ENCODE measurements around the gene UVRAG. TPM values are rescaled to one million over a fixed set of nuclear protein-coding genes. Genes with fewer than 3 reads are reported as not detected.

Gene UVRAG
- total RNA-seq, 3 donors from 2014 or later (not counting 1 experiment from before 2014, with no cell fraction given) = 39.9 to 52.5 (median 41.4) TPM

DNA sequence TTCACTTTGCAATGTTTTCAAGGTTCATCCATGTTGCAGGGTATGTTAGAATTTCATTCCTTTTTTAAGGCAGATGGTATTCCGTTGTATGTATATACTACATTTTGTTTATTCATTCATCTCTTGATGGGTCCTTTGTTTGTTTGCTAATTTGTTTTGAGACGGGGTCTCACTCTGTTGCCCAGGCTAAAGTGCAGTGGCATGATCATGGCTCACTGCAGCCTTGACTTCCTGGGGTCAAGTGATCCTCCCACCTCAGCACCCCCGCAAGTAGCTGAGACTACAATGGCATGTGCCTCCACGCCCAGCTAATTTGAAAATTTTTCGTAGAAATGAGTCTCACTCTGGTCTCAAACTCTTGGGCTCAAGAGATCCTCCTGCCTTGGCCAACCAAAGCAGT, 6.2 kb downstream of the UVRAG start:
- TF ChIP-seq, protein P1, sequence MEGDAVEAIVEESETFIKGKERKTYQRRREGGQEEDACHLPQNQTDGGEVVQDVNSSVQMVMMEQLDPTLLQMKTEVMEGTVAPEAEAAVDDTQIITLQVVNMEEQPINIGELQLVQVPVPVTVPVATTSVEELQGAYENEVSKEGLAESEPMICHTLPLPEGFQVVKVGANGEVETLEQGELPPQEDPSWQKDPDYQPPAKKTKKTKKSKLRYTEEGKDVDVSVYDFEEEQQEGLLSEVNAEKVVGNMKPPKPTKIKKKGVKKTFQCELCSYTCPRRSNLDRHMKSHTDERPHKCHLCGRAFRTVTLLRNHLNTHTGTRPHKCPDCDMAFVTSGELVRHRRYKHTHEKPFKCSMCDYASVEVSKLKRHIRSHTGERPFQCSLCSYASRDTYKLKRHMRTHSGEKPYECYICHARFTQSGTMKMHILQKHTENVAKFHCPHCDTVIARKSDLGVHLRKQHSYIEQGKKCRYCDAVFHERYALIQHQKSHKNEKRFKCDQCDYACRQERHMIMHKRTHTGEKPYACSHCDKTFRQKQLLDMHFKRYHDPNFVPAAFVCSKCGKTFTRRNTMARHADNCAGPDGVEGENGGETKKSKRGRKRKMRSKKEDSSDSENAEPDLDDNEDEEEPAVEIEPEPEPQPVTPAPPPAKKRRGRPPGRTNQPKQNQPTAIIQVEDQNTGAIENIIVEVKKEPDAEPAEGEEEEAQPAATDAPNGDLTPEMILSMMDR (IDR thresholded peaks at IDR 0.05) = no peak
- H3K4me3 ChIP-seq (ENCODE audit: low read length) = no peak overlapping the region
- H3K36me3 ChIP-seq (ENCODE audit: control insufficient read depth, insufficient read depth, low read length) = no peaks in the 10 kb centered on the region
- no peaks in the 10 kb centered on the region for H3K27me3 Mint-ChIP-seq (ENCODE audit: low read depth in 2 of 2)
- H3K4me1 ChIP-seq (ENCODE audit: control insufficient read depth, insufficient read depth, low read length) = peaks cover 24% of the 10 kb centered on the region
- no peaks in the 10 kb centered on the region for H3K27me3 ChIP-seq (ENCODE audit: control insufficient read depth, insufficient read depth, low read length)
- ATAC-seq = no peak
- peak overlapping the region in 1 of 2 donors; percentile 76 for H3K27ac Mint-ChIP-seq
- no peaks in the 10 kb centered on the region for H3K9me3 Mint-ChIP-seq
- H3K36me3 Mint-ChIP-seq = no peaks in the 10 kb centered on the region
- H3K4me3 Mint-ChIP-seq = no peak overlapping the region
- H3K27ac ChIP-seq (ENCODE audit: low read length) = no peak overlapping the region
- no peak for DNase-seq
- intact Hi-C loops (cut with micrococcal nuclease) = loop anchor here (5.0 kb wide), 1 partner anchor 36 kb away; no protein-coding TSS in a partner anchor
- H3K4me1 Mint-ChIP-seq = peaks cover 22 to 45% of the 10 kb centered on the region in 2 donors
- no peaks in the 10 kb centered on the region for H3K9me3 ChIP-seq (ENCODE audit: control insufficient read depth, insufficient read depth, low read length)
- 83% methylated on average over 4 of the region's 5 CpGs for WGBS (ENCODE audit: insufficient coverage)

DNA sequence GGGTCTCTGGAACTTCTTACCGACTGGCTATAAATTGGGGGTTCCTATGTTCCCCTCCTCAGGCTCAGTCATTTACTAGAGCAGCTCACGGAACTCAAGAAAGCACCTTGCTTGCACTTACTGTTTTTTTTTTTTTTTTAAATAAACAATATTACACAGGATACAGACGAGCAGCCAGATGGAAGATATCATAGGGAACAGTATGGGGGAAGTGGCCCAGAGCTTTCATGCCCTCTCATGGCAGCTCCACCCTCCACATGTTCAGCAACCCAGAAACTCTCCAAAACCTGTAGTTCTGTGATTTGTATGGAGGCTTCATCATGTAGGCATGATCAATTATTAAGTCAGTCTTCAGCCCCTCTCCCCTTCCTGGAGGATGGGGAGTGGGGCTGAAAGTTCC, 7.5 kb downstream of the UVRAG start:
- peaks cover 28 to 52% of the 10 kb centered on the region in 2 donors for H3K4me1 Mint-ChIP-seq
- Histone ChIP-seq H3K27me3 (ENCODE audit: control insufficient read depth, insufficient read depth, low read length) (no peaks in the 10 kb centered on the region), H3K4me3 (ENCODE audit: low read length) (no peak overlapping the region), H3K9me3 (ENCODE audit: control insufficient read depth, insufficient read depth, low read length) (no peaks in the 10 kb centered on the region), H3K36me3 (ENCODE audit: control insufficient read depth, insufficient read depth, low read length) (no peaks in the 10 kb centered on the region), H3K4me1 (ENCODE audit: control insufficient read depth, insufficient read depth, low read length) (peaks cover 15% of the 10 kb centered on the region), H3K27ac (ENCODE audit: low read length) (peak overlapping the region; percentile 62)
- H3K9me3 Mint-ChIP-seq = no peaks in the 10 kb centered on the region
- WGBS (ENCODE audit: insufficient coverage) = 64% methylated on average over 2 of the region's 3 CpGs
- no peak overlapping the region for H3K4me3 Mint-ChIP-seq
- intact Hi-C loops (cut with micrococcal nuclease) = loop anchor here (5.0 kb wide), 1 partner anchor 35 kb away; no protein-coding TSS in a partner anchor
- no peaks in the 10 kb centered on the region for H3K36me3 Mint-ChIP-seq
- DNase-seq (no peak), ATAC-seq (no peak)
- no peaks in the 10 kb centered on the region for H3K27me3 Mint-ChIP-seq (ENCODE audit: low read depth in 2 of 2)
- TF ChIP-seq, protein P1 (IDR thresholded peaks at IDR 0.05) = no peak
- peak overlapping the region in 1 of 2 donors; percentile 76 for H3K27ac Mint-ChIP-seq

DNA sequence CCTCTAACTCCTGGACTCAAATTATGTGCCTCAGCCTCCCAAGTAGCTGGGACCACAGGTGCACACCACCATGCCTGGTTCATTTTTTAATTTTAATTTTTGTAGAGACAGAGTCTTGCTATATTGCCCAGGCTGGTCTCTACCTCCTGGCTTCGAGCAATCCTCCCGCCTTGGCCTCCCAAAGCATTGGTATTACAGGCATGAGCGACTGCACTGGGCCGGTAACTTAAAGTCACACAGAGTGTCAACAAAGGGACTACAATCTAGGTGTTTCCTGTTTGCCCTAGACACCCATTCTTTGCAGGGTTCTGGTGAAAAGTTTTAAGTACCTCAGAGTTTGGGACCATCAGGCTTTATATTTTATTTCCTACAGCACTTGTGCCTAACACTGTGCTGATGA, 8.4 kb downstream of the UVRAG start:
- TF ChIP-seq, protein P1 (IDR thresholded peaks at IDR 0.05) = no peak
- H3K27ac Mint-ChIP-seq = peak overlapping the region; percentile 69 to 89
- H3K4me1 Mint-ChIP-seq = peaks cover 28 to 46% of the 10 kb centered on the region in 2 donors
- DNase-seq (no peak), ATAC-seq (no peak)
- H3K9me3 Mint-ChIP-seq = no peaks in the 10 kb centered on the region
- H3K36me3 ChIP-seq (ENCODE audit: control insufficient read depth, insufficient read depth, low read length) = no peaks in the 10 kb centered on the region
- H3K27me3 ChIP-seq (ENCODE audit: control insufficient read depth, insufficient read depth, low read length) = no peaks in the 10 kb centered on the region
- intact Hi-C loops (cut with micrococcal nuclease) = loop anchor here (5.0 kb wide), 1 partner anchor 34 kb away; no protein-coding TSS in a partner anchor
- H3K4me3 ChIP-seq (ENCODE audit: low read length) = no peak overlapping the region
- H3K36me3 Mint-ChIP-seq = no peaks in the 10 kb centered on the region
- no peak overlapping the region for H3K4me3 Mint-ChIP-seq
- no peaks in the 10 kb centered on the region for H3K9me3 ChIP-seq (ENCODE audit: control insufficient read depth, insufficient read depth, low read length)
- 76% methylated on average over 4 of the region's 4 CpGs for WGBS (ENCODE audit: insufficient coverage)
- no peaks in the 10 kb centered on the region for H3K27me3 Mint-ChIP-seq (ENCODE audit: low read depth in 2 of 2)
- peaks cover 15% of the 10 kb centered on the region for H3K4me1 ChIP-seq (ENCODE audit: control insufficient read depth, insufficient read depth, low read length)
- peak overlapping the region; percentile 62 for H3K27ac ChIP-seq (ENCODE audit: low read length)

DNA sequence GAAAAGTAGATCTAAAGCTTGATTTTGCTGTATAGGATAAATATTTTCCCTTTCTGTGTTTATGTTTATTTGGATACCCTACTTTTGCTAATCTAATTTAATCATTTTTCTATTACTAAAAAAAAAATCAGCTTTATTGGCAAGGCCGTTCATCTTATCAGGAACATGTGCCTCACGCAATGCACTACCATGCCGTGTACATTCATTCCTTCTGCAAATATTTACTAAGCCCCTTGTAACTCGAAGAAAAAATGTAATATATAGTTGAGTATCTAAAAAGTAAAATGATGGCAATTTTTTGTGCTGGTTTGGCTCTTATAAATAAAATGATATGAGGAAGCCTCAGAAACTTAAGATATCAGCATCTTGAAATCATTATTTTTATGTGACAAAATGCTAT, 8.9 kb downstream of the UVRAG start:
- no peaks in the 10 kb centered on the region for H3K27me3 ChIP-seq (ENCODE audit: control insufficient read depth, insufficient read depth, low read length)
- H3K4me3 Mint-ChIP-seq = peak overlapping the region; percentile 75
- no peaks in the 10 kb centered on the region for H3K36me3 Mint-ChIP-seq
- H3K4me3 ChIP-seq (ENCODE audit: low read length) = no peak overlapping the region
- peak overlapping the region; percentile 62 for H3K27ac ChIP-seq (ENCODE audit: low read length)
- H3K36me3 ChIP-seq (ENCODE audit: control insufficient read depth, insufficient read depth, low read length) = no peaks in the 10 kb centered on the region
- DNase-seq (no peak), ATAC-seq (no peak)
- H3K4me1 ChIP-seq (ENCODE audit: control insufficient read depth, insufficient read depth, low read length) = peaks cover 15% of the 10 kb centered on the region
- TF ChIP-seq, protein P1 (IDR thresholded peaks at IDR 0.05) = no peak
- WGBS (ENCODE audit: insufficient coverage) = 100% methylated on average over 3 of the region's 4 CpGs
- no peaks in the 10 kb centered on the region for H3K9me3 ChIP-seq (ENCODE audit: control insufficient read depth, insufficient read depth, low read length)
- peak overlapping the region; percentile 69 to 89 for H3K27ac Mint-ChIP-seq
- intact Hi-C loops (cut with micrococcal nuclease) = loop anchor here (5.0 kb wide), 1 partner anchor 33 kb away; no protein-coding TSS in a partner anchor
- H3K4me1 Mint-ChIP-seq = peaks cover 28 to 46% of the 10 kb centered on the region in 2 donors
- H3K9me3 Mint-ChIP-seq = no peaks in the 10 kb centered on the region
- no peaks in the 10 kb centered on the region for H3K27me3 Mint-ChIP-seq (ENCODE audit: low read depth in 2 of 2)

Measured in natural killer cell (primary cell).